Neural cell (in vitro differentiated cells): ENCODE measurements around the gene GALP.

Experiments
- EP300 ChIP-seq: fragments of 450-650 bp; conservative IDR thresholded peaks from 2 replicates; pipeline ENCODE4 v1.6.1; 2014; ENCODE audit warnings: antibody characterized with exemption, mild to moderate bottlenecking, moderate library complexity; ENCODE audit not compliant: poor library complexity, severe bottlenecking
- EZH2 ChIP-seq: fragments of 200-600, 300-800 bp; shearing (Covaris generic), sonication (generic); IDR thresholded peaks from 2 replicates; pipeline ENCODE4 v1.6.1; 2014; ENCODE audit warnings: antibody characterized with exemption, low read length, borderline replicate concordance, mild to moderate bottlenecking; ENCODE audit not compliant: insufficient read depth, poor library complexity, severe bottlenecking
- MXI1 ChIP-seq: fragments of 450-650 bp; conservative IDR thresholded peaks from 2 replicates; pipeline ENCODE4 v1.6.1; 2014; ENCODE audit warnings: antibody characterized with exemption, mild to moderate bottlenecking; ENCODE audit not compliant: poor library complexity, severe bottlenecking
- RAD21 ChIP-seq: fragments of 450-650 bp; conservative IDR thresholded peaks from 2 replicates; pipeline ENCODE4 v1.6.1; 2014; ENCODE audit warnings: antibody characterized with exemption, mild to moderate bottlenecking, moderate library complexity
- SMC3 ChIP-seq: fragments of 450-650 bp; conservative IDR thresholded peaks from 2 replicates; pipeline ENCODE4 v1.6.1; 2014; ENCODE audit warnings: antibody characterized with exemption, mild to moderate bottlenecking, moderate library complexity; ENCODE audit not compliant: poor library complexity
- TAF1 ChIP-seq: IDR thresholded peaks from 2 replicates; pipeline ENCODE4 v1.6.1; 2012; ENCODE audit warnings: low read depth
- TF ChIP-seq, protein P1 (sequence below): fragments of 450-650 bp; IDR thresholded peaks from 2 replicates; pipeline ENCODE4 v1.5.1; 2014; ENCODE audit warnings: antibody characterized with exemption, mild to moderate bottlenecking, moderate library complexity; ENCODE audit not compliant: poor library complexity, severe bottlenecking
- TF ChIP-seq, protein P2 (sequence below): IDR thresholded peaks from 2 replicates; pipeline ENCODE4 v1.6.1; 2012; ENCODE audit warnings: borderline replicate concordance

DNA sequence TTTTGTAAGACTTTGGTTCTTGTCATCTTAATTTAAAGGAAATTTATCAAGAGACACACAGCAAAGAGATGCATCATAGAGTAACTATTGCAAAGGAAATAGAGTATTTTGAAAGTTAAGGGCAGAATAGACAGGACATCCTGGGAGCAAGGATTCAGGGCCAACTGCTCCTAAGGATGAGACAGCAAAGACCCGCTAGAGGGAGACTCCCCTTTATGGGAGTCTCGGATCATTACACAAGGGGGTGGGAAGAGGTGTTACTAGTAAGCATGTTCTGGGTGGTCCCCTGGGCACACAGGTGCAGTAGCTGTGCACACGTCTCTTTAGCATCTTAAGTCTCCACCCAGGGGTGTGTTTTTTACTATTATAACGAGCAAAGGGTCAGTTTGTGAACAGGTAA, 35.9 kb downstream of the GALP start:
- TF ChIP-seq, protein P1, sequence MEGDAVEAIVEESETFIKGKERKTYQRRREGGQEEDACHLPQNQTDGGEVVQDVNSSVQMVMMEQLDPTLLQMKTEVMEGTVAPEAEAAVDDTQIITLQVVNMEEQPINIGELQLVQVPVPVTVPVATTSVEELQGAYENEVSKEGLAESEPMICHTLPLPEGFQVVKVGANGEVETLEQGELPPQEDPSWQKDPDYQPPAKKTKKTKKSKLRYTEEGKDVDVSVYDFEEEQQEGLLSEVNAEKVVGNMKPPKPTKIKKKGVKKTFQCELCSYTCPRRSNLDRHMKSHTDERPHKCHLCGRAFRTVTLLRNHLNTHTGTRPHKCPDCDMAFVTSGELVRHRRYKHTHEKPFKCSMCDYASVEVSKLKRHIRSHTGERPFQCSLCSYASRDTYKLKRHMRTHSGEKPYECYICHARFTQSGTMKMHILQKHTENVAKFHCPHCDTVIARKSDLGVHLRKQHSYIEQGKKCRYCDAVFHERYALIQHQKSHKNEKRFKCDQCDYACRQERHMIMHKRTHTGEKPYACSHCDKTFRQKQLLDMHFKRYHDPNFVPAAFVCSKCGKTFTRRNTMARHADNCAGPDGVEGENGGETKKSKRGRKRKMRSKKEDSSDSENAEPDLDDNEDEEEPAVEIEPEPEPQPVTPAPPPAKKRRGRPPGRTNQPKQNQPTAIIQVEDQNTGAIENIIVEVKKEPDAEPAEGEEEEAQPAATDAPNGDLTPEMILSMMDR: no peak
- TF ChIP-seq EZH2 (no peak), TAF1 (no peak), RAD21 (no peak), SMC3 (no peak), EP300 (no peak), MXI1 (no peak)
- TF ChIP-seq, protein P2, sequence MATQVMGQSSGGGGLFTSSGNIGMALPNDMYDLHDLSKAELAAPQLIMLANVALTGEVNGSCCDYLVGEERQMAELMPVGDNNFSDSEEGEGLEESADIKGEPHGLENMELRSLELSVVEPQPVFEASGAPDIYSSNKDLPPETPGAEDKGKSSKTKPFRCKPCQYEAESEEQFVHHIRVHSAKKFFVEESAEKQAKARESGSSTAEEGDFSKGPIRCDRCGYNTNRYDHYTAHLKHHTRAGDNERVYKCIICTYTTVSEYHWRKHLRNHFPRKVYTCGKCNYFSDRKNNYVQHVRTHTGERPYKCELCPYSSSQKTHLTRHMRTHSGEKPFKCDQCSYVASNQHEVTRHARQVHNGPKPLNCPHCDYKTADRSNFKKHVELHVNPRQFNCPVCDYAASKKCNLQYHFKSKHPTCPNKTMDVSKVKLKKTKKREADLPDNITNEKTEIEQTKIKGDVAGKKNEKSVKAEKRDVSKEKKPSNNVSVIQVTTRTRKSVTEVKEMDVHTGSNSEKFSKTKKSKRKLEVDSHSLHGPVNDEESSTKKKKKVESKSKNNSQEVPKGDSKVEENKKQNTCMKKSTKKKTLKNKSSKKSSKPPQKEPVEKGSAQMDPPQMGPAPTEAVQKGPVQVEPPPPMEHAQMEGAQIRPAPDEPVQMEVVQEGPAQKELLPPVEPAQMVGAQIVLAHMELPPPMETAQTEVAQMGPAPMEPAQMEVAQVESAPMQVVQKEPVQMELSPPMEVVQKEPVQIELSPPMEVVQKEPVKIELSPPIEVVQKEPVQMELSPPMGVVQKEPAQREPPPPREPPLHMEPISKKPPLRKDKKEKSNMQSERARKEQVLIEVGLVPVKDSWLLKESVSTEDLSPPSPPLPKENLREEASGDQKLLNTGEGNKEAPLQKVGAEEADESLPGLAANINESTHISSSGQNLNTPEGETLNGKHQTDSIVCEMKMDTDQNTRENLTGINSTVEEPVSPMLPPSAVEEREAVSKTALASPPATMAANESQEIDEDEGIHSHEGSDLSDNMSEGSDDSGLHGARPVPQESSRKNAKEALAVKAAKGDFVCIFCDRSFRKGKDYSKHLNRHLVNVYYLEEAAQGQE: no peak
